ENCODE results near the gene SAXO1.

Gene SAXO1

GRCh38 chr9:19033015-19033414, at the start of gene SAXO1:
SAXO1 (minus strand) TSS chr9:19033209; CDS start chr9:19032908, 301 bp downstream.
- no peak within 1 kb of the TSS for H3K4me2 ChIP-seq (ENCODE audit: low read length)
- no peaks in the 10 kb centered on the region for H3K36me3 ChIP-seq (ENCODE audit: control insufficient read depth, low read length)
- no peak for TF ChIP-seq EZH2phosphoT487 (IDR thresholded peaks at IDR 0.05; ENCODE audit: borderline replicate concordance, low read length)
- TF ChIP-seq, protein P1, sequence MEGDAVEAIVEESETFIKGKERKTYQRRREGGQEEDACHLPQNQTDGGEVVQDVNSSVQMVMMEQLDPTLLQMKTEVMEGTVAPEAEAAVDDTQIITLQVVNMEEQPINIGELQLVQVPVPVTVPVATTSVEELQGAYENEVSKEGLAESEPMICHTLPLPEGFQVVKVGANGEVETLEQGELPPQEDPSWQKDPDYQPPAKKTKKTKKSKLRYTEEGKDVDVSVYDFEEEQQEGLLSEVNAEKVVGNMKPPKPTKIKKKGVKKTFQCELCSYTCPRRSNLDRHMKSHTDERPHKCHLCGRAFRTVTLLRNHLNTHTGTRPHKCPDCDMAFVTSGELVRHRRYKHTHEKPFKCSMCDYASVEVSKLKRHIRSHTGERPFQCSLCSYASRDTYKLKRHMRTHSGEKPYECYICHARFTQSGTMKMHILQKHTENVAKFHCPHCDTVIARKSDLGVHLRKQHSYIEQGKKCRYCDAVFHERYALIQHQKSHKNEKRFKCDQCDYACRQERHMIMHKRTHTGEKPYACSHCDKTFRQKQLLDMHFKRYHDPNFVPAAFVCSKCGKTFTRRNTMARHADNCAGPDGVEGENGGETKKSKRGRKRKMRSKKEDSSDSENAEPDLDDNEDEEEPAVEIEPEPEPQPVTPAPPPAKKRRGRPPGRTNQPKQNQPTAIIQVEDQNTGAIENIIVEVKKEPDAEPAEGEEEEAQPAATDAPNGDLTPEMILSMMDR (IDR thresholded peaks at IDR 0.05; ENCODE audit: low read depth, low read length, poor library complexity, severe bottlenecking), result no peak
- H3K27ac ChIP-seq (ENCODE audit: low read depth, low read length), result no peak within 1 kb of the TSS
- no peaks in the 10 kb centered on the region for H4K20me1 ChIP-seq (ENCODE audit: control insufficient read depth, insufficient read depth, low read depth, low read length)
- H3K9me2 ChIP-seq (replicated peaks; ENCODE audit: control insufficient read depth, low read length), result no peaks in the 10 kb centered on the region
- H3K27me3 ChIP-seq (ENCODE audit: control insufficient read depth, low read length), result peaks cover 2% of the 10 kb centered on the region; the same call in 1 of the 2 replicates
- no peak within 1 kb of the TSS for H3K4me3 ChIP-seq (ENCODE audit: low read length)
- H3K79me2 ChIP-seq (ENCODE audit: control insufficient read depth, low read length), result no peaks in the 10 kb centered on the region
- H3F3A ChIP-seq (ENCODE audit: control insufficient read depth, insufficient read depth), result no peaks in the 10 kb centered on the region
- no peaks in the 10 kb centered on the region for H3K4me1 ChIP-seq (ENCODE audit: control insufficient read depth, low read length)
- no peaks in the 10 kb centered on the region for H3K9me3 ChIP-seq (ENCODE audit: control insufficient read depth, insufficient read depth, low read length)

DNA sequence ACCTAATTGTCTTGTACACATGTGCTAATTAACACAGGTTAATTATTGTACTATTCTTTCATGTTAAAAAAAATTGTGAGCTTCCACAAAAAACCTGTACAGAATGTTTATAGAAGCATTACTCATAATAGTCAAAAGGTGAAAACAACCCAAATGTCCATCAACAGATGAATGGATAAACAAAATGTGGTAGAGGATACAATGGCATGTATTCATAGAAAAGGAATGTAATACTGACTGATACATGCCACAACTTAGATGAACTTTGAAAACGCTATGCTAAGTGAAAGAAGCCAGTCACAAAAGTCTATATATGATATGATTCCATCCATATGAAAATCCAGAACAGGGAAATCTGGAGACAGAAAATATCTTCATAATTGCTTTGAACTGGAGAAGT, 41.8 kb upstream of the SAXO1 start:
- H3K4me3 ChIP-seq (ENCODE audit: low read length), result no peak overlapping the region
- no peaks in the 10 kb centered on the region for H3K4me1 ChIP-seq (ENCODE audit: control insufficient read depth, low read length)
- TF ChIP-seq, protein P1 (IDR thresholded peaks at IDR 0.05; ENCODE audit: low read depth, low read length, poor library complexity, severe bottlenecking), result no peak
- no peak for TF ChIP-seq EZH2phosphoT487 (IDR thresholded peaks at IDR 0.05; ENCODE audit: borderline replicate concordance, low read length)
- no peaks in the 10 kb centered on the region for H3K27me3 ChIP-seq (ENCODE audit: control insufficient read depth, low read length)
- peaks cover 2% of the 10 kb centered on the region; the same call in 1 of the 2 replicates for H3K79me2 ChIP-seq (ENCODE audit: control insufficient read depth, low read length)
- no peaks in the 10 kb centered on the region for H3K9me3 ChIP-seq (ENCODE audit: control insufficient read depth, insufficient read depth, low read length)
- peaks cover 76% of the 10 kb centered on the region for H3K36me3 ChIP-seq (ENCODE audit: control insufficient read depth, low read length)
- no peak overlapping the region for H3K27ac ChIP-seq (ENCODE audit: low read depth, low read length)
- H3K4me2 ChIP-seq (ENCODE audit: low read length), result no peak overlapping the region
- H3F3A ChIP-seq (ENCODE audit: control insufficient read depth, insufficient read depth), result no peaks in the 10 kb centered on the region
- H4K20me1 ChIP-seq (ENCODE audit: control insufficient read depth, insufficient read depth, low read depth, low read length), result no peaks in the 10 kb centered on the region
- H3K9me2 ChIP-seq (replicated peaks; ENCODE audit: control insufficient read depth, low read length), result no peaks in the 10 kb centered on the region

- Histone ChIP-seq H3K4me3 (ENCODE audit: low read length) (no peak overlapping the region), H4K20me1 (ENCODE audit: control insufficient read depth, insufficient read depth, low read depth, low read length) (no peaks in the 10 kb centered on the region), H3F3A (ENCODE audit: control insufficient read depth, insufficient read depth) (no peaks in the 10 kb centered on the region), H3K79me2 (ENCODE audit: control insufficient read depth, low read length) (peaks cover 2% of the 10 kb centered on the region; the same call in 1 of the 2 replicates), H3K36me3 (ENCODE audit: control insufficient read depth, low read length) (peaks cover 76% of the 10 kb centered on the region), H3K4me1 (ENCODE audit: control insufficient read depth, low read length) (no peaks in the 10 kb centered on the region), H3K27ac (ENCODE audit: low read depth, low read length) (no peak overlapping the region), H3K4me2 (ENCODE audit: low read length) (no peak overlapping the region), H3K9me2 (replicated peaks; ENCODE audit: control insufficient read depth, low read length) (no peaks in the 10 kb centered on the region), H3K27me3 (ENCODE audit: control insufficient read depth, low read length) (no peaks in the 10 kb centered on the region), H3K9me3 (ENCODE audit: control insufficient read depth, insufficient read depth, low read length) (no peaks in the 10 kb centered on the region)
- TF ChIP-seq EZH2phosphoT487 (IDR thresholded peaks at IDR 0.05; ENCODE audit: borderline replicate concordance, low read length), result no peak
- TF ChIP-seq, protein P1 (IDR thresholded peaks at IDR 0.05; ENCODE audit: low read depth, low read length, poor library complexity, severe bottlenecking), result no peak
Observed at GRCh38 chr9:19074229-19074628, 41.2 kb upstream of the SAXO1 start.
